NK-92 (cell line): ENCODE measurements around the gene ADCK2.
"Not testable (repeated sequence)": the region's sequence is repeated elsewhere in the genome, so short reads cannot be mapped to it uniquely, and the experiment has no call there.

Source experiments
- DNase-seq: peaks from one replicate; lab custom pipeline; 2025; ENCODE audit not compliant: unreplicated experiment; lab: John Stamatoyannopoulos, UW

Gene ADCK2

DNA sequence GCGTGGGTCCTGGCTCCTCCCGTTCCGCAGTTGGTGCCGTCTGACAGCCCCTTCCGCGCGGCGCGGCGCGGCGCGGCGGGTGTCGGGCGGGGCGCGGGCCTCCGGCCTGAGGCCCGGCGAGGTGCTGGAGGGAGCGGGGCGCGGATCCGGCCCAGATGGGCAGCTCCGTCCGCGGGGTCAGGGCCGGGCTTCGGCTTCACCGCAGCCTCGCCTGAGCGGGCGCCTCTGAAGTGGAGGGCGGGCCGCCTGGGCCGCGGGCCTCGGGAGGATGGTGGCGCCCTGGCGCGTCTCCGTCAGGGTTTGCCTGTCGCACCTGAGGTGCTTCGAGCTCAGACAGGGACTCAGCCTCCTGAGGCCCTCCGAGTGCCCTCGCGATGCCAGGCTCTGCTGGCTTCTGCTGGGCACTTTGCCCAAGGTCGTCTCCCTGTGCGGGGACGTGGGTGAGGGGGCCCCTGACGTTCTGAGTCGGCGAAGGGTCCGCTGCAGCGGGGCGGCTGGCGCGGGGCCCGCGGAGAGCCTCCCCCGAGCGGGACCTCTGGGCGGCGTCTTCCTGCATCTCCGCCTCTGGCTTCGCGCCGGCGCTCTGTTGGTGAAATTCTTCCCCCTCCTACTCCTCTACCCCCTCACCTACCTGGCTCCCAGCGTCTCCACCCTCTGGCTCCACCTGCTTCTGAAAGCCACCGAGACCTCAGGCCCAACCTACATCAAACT is 473 bp downstream of the ADCK2 start:
- DNase-seq, result no peak

DNA sequence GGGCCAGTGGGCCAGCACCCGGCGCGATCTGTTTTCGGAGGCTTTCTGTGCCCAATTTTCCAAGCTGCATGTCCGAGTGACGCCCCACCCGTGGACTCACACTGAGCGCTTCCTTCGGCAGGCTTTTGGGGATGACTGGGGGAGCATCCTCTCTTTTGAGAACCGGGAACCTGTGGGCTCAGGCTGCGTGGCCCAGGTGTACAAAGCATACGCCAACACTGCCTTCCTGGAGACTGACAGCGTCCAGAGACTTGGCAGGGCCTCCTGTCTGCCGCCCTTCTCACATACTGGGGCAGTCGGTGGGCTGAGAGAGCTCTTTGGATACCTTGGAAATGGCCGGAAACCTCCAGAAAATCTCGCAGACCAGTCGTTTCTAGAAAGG is 1.0 kb downstream of the ADCK2 start:
- DNase-seq, result no peak

DNA sequence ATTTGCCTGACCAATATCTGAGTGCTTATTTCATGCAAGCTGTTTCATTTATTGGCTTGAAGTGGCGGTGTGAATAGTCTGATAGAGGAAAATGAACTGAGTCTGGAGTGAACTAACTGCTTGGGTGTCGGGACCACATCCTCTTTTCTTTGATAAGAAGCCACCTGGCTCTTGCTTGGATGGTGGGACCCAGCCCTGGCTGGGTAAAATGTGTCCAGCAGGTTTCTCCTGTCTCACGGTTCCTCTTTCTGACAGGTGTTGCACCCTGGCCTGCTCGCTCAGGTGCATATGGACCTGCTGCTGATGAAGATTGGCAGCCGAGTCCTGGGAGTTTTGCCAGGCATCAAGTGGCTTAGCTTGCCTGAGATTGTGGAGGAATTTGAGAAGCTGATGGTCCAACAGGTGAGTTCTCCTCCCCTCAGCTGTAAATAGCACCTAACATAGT is 1.6 kb downstream of the ADCK2 start:
- DNase-seq, result no peak

DNA sequence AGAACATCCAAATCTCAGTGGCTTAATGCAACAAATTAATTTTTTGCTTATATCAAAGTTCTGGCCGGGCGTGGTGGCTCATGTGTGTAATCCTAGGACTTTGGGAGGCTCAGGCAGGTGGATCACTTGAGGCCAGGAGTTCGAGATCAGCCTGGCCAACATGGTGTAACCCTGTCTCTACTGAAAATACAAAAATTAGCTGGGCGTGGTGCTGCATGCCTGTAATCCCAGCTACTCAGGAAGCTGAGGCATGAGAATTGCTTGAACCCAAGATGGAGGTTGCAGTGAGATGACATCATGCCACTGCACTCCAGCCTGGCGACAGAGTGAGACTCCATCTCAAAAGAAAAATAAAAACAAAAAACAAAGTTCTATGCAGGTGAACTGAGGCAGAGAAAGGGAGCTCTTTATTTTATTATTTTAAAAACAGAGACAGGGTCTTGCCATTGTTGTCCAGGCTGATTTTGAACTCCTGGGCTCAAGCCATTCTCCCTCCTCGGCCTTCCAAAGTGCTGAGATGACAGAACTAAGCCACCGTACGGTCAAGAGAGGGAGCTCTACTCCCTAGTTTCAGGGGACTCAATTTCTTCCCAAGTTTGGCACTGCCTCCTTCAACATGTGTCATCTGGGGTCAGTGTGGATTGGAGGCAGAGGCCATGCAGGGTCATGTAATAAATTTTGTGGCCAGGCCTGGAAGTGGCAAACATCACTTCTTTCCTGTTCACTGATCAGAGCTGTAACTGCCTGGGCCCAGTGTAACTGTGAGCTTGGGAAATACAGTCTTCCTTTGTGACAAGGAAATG is 2.4 kb downstream of the ADCK2 start:
- DNase-seq, result no peak

DNA sequence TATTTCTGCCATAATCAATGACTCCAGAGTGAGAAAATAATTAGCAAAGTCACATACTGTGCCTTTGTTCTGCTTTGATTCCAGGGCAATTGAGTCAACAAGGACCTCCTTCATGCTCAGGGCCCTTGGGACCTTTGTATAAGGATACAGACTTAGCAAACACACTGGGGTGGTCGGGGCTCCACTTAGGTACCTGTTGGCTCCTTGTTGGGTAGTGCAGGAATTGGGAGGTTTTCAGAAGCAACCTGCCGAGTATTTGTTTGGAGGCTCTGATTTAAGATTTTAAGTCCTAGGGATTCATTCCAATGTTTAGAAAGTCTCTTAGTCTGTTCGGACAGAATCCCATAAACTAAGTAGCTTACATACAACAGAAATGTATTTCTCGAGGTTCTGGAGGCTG is 3.0 kb downstream of the ADCK2 start:
- DNase-seq, result no peak

DNA sequence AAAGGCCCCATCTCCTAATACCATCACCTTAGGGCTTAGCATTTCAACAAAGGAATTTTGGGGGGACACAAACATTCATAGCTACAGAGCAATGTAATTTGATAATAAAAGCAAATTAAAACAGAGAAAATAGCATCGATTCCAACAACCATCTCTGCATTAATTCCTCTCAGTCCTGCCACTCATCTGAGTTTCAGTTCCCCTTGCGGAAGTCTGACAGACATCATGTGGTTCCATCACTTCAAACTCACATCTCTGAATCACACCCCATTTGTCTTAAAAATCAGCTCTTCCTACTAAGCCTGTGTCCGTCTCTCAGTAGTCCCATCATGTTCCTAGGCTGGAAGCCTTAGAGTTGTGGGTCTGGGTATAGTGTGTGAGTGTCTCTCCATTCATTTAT is 3.6 kb downstream of the ADCK2 start:
- no peak for DNase-seq

DNA sequence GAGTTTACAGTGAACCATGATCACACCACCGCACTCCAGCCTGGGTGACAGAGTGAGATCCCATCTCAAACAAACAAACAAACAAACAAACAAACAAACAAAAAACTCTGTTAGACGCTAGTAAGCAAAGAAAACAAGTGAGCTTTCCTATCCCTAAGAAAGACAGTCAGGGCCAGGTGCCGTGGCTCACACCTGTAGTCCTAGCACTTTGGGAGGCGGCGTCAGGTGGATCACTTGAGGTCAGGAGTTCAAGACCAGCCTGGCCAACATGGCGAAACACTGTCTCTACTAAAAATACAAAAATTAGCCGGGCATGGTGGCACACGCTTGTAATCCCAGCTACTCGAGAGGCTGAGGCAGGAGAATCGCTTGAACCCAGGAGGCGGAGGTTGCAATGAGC is 4.2 kb downstream of the ADCK2 start:
- not testable (repeated sequence) for DNase-seq

DNA sequence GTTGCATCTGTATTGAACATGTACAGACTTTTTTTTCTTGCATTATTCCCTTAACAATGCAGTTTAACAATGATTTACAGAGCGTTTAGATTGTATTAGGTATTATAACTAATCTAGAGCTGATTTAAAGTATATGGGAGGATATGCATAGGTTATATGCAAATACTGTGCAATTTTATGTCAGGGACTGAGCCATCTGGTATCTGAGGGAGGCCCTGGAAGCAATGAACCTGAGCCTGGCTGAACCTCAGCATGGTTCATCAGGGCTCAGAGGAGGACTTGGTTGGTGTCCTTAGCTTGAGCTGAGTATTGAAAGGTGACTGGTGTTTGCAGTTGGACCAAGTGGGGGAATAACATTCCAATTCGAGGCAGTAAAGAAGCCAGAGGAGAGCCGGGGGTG is 4.8 kb downstream of the ADCK2 start:
- DNase-seq, result no peak

DNA sequence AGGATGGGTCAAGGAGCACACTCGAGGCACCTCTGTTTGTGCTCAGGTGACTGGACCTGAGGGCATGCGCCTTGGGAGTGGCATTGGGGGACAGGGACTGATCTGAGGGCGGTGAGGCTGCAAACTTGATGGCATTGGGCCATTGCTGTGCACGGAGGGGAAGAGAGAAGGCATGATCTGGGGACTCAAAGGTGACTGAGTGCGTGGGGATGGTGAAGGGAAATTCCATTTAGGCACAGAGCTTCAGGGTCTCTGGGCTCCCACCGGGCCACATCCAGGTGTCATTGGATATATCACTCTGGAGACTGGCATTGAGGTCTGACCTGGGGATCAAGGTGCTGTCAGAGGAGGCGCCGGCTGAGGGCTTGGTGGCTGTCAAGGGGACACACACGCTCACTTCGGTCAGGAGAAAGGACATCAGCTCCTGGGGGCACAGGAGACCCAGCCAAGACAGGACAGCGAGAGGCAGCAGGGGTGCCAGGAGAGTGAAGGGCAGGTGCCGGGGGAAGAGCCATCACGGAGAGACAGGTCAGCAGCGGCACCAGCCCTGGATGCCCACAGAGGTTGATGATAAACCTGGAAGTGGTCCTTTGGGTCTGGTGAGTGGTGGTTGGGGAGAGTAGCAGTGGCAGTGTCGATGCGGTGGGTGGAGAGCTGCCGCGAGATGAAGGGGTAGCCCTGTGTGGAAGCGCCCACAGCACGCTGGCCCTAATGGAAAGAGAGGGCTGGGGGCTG is 5.5 kb downstream of the ADCK2 start:
- DNase-seq, result no peak

DNA sequence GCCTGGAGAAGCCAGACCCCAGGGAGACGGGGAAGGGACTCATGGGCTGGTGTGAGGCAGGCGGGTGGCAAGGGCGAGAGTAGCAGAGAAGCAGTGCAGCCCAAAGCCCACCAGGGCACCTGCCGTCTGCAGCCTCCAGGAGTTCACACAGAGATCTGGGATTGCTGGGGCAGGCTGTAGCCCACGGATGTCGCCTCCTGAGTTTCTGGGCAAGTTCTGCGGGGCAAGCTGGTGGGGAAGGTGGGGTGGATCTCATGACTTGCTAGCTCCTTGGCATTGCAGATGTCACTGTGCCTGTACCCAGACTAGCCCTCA is 6.0 kb downstream of the ADCK2 start:
- no peak for DNase-seq

DNA sequence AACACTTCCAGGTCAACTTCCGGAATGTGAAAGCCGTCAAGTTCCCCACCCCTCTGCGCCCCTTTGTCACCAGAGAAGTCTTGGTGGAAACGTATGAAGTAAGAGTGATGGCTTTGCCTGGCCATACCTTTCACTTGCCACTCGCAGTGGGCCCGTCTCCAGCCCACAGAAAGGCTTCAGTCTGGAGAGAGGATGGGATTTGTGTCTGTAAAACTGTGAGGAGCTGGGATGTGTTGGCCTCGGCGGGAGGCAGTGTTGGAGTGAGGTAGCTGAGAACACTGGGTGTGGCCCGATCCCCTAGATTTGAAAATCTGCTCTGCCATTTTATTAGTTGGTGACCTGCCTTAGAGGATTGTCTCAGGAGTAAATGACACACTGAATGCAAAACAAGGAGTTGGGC is 6.4 kb downstream of the ADCK2 start:
- DNase-seq, result no peak

DNA sequence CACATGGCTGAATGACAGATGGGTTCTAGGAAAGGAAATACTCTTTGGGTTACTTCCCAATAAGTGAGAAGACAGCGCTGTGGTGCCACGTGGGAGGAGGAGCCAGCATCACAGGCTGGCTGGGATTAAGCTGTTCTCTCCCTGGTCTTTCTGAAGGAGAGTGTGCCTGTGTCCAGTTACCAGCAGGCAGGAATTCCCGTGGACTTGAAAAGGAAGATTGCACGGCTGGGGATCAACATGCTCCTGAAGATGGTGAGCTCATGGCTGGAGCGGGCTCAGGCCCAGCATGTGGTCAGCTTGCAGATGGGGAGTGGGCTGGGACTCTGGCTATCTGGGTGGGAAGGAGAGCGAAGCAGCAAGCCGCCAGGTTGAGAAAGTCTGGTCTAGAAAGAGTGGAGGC is 8.1 kb downstream of the ADCK2 start:
- DNase-seq, result no peak

DNA sequence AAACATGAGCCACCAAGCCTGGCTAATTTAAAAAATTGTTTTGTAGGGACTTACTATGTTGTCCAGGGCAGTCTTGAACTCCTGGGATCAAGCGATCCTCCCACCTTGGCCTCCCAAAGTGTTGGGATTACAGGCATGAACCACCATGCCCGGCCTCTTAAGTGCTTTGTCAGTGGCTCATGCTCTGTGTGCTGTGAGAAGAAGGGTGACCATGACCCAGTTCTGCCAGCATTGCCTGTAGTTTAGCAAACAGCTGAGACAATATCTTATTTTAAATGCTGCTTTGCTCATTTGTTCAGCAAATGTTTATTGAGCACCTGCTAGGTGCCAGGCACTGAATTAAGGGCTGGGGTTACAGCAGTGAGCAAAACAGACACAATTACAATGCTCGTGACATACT is 9.0 kb downstream of the ADCK2 start:
- DNase-seq, result no peak

DNA sequence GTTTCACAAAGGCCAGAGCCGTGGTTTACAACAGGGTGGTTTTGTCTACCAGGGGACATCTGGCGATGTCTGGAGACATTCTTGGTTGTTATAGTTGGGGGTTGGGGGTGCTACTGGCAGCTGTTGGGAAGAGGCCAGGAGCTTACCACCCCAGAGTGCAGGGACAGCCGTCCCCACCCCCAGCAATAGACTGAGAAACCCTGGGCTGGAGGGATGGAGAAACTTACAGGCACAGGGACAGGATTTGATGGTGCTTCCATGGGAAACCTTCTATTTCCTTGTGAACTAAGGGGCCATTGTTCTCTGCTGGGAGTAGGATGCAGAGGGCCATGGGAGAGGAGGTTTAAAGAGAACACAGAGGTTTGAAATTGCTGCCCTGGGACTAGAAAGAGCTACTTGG is 10.9 kb downstream of the ADCK2 start:
- no peak for DNase-seq

DNA sequence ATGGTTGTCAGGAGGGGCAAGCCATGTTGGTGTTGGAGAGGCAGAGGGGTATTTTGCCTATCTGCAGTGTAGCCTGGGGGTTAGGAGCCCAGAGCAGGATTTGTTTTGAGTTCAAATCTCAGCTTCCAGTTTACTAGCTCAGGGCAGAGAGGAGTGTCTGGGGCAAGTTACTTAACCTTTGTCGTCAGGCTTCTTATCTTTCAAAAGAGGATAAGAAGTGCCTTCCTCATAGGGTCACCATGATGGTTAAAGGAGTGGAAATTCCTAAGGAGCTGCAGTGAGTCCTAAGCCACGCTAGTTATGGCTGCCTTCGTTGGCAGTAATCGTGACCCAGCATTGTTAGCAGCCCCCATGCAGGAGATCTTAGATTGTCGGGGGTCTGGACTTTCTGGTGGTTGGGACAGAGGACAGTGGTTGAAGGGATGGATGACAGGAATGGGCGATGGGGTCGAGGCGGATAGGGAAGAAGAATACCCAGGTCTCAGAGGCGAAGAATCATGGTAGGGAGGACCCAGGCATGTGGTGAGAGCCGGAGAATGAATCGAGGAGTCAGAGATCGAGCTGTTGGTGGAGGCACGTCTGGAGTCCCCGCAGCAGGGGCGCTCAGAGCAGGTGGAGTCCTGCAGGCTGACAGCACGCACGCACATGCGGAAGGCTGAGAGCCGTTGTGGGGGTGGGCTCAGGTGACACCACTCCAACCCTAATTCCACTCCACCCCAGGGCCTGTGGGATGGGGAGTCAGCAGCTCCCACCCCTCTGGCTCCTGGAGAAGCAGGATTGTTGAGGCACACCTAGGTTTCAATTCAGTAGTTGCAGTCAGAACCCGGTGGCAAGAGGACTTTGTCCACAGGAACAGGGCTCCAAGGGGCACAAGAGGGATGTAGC is 11.6 kb downstream of the ADCK2 start:
- DNase-seq, result no peak

DNA sequence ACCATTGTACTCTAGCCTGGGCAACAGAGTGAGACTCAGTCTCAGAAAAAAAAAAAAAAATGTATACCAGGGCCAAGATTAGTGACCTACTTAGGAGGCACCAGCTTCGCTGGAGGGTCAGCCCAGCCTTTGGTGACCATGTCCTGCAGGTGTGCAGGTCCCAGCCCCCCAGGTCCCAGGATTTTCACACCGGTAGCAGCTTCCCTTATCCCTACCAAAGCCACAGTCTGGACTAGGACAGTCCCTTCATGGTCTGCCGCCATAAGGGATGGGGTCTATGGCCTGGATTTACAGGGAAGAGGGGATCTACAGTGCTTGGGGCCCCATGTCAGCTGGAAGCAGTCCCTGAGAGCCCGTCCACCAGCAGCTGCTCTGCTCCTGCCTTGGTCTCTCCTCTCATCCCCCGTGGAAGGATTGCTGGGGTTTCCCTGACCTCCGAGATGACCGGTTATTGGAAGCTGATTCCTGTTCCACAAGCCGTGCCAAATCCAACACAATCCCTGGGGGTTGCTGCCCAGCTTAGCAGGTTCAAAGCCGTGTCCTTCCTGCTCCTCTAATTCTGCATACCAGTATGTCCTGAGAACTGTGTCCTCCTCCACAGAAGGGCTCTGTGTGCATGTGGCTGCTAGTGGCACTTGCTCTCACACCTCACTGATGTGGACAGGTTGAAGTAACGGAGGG is 12.8 kb downstream of the ADCK2 start:
- no peak for DNase-seq

DNA sequence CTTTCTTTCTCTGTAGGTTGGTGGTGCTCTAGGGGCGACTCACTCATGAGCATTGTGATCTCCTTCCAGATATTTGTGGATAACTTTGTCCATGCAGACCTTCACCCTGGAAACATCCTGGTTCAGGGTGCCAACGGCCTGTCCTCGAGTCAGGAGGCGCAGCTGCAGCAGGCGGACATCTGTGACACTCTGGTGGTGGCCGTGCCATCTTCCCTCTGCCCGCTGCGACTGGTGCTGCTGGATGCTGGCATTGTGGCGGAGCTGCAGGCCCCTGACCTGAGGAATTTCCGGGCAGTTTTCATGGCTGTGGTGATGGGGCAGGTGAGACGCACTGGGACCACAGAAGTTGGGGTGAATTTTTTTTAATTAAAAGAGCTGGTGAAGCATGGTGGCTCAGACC is 14.2 kb downstream of the ADCK2 start:
- no peak for DNase-seq

DNA sequence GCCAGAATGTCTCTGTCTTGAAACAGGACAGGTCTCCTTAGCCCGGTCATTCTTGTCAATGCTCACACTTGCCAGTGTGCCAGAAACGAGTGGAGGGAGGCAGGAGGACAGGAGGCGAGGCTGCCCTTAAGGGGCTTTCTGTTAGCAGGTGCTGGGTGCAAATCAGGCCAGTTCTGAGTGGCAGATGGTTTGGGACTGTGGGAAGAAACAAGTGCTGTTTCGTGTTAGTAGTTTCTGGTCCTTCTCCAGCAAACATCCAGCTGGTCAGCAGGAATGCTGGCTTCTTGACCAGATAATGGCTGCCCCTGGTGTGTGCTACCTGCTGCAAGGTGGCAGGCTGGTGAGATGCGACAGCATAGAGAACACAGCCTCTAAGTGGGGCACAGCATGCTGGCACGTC is 15.6 kb downstream of the ADCK2 start:
- DNase-seq, result no peak

DNA sequence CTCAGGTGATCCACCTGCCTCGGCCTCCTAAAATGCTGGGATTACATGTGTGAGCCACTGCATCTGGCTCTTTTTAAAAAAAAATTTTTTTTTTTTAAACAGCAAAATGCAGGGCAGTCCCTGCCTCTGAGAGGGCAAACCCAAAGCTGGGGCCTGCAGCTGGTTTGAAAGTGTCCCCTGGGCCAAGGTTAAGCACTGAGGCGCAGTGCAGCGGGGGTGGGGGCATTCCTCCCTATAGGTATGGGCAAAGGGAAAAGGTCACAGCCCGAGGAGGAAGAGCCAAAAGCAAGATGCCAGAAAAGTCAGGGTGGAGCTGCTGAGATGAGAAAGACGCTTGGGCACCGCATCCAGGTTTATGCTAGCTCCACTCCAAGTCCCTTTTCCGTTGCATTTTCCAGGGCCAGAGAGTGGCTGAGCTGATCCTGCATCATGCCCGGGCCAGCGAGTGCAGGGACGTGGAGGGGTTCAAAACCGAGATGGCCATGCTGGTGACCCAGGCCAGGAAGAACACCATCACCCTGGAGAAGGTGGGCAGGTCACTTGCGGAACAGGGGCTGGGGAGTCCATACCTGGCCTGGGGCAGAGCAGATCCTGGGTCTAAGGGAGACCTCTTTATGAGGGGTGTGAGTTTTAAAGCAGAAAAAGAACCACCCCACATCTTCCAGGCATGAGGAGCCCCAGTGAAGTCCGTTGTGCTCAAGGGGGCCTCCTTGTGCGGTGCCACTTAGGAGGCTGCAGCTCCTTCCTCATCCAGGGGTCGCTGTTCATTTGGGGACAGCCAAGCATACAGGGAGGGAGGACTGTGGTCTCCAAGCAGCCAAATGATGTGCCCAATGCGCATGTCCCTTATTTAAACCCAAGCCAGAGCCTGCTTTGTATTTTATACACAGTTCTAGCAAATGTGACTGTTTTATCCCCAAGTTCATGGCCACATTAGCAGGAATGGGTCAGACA is 16.7 kb downstream of the ADCK2 start:
- DNase-seq, result no peak
